ENCODE results near the gene MARK1. TPM values are rescaled to one million over a fixed set of nuclear protein-coding genes. Genes with fewer than 3 reads are reported as not detected.

The MARK1 gene
- total and polyA plus RNA-seq, 2 of the 4 experiments (the other 2 are of a cell fraction) = not detected

DNA sequence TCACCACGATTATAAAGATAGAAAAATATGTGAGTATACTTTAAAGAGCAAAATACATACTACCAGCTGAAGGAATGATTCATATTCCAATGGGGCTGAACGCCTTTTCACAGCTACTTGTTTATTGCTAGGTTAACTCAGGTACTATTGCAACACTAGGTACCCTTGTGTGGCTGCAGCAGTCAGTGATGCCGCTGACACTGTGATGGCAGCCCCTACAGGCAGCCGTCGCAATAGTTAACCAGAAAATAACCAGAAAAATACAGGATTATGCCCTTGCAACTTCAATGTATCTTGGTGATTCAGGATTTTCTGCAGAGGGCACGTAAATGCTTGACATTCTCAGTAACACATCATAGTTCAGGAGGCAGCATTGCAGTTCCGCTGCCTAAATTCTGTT, 1.6 kb upstream of the MARK1 start:
- Histone ChIP-seq H2BK5ac (ENCODE audit: low read depth, low read length, poor library complexity, severe bottlenecking) (no peak overlapping the region), H4K8ac (ENCODE audit: low read depth in 2 of 2, low read length in 2 of 2) (no peak overlapping the region), H2AK9ac (replicated peaks; ENCODE audit: low read depth, low read length, poor library complexity) (no peak overlapping the region), H4K5ac (ENCODE audit: low read depth, low read length) (no peak overlapping the region), H3K4ac (ENCODE audit: low read depth, low read length) (no peak overlapping the region), H2BK20ac (ENCODE audit: low read depth, low read length) (no peak overlapping the region), H3K56ac (ENCODE audit: extremely low read depth, insufficient read depth, low read length) (no peak overlapping the region), H3K9ac (ENCODE audit: low read depth, low read length) (no peak overlapping the region), H2BK15ac (ENCODE audit: low read depth, low read length) (no peak overlapping the region), H2AK5ac (ENCODE audit: low read depth, low read length) (no peak overlapping the region), H3K79me1 (ENCODE audit: low read depth in 1 of 2, low read length in 2 of 2) (no peaks in the 10 kb centered on the region), H3K36me3 (ENCODE audit: control insufficient read depth, insufficient read depth, low read length) (no peaks in the 10 kb centered on the region), H3K23ac (ENCODE audit: low read depth, low read length) (no peak overlapping the region), H3K27me3 (ENCODE audit: control insufficient read depth, insufficient read depth, low read length) (peaks cover 37% of the 10 kb centered on the region), H3K9me3 (ENCODE audit: control insufficient read depth, insufficient read depth, low read length) (no peaks in the 10 kb centered on the region; the same call in 1 of the 2 replicates), H3K27ac (ENCODE audit: insufficient read depth, low read length) (no peak overlapping the region), H3K4me3 (ENCODE audit: insufficient read depth, low read depth, low read length) (no peak overlapping the region), H3K4me1 (ENCODE audit: control insufficient read depth, insufficient read depth, low read length) (peaks cover 2% of the 10 kb centered on the region; the same call in 1 of the 2 replicates), H4K20me1 (ENCODE audit: insufficient read depth, low read length) (no peaks in the 10 kb centered on the region), H3K9me1 (ENCODE audit: insufficient read depth, low read length) (no peaks in the 10 kb centered on the region), H3K18ac (ENCODE audit: low read depth, low read length) (no peak overlapping the region), H4K91ac (ENCODE audit: insufficient read depth, low read depth, low read length) (no peak overlapping the region), H3K14ac (replicated peaks; ENCODE audit: low read depth, low read length) (no peak overlapping the region), H2AFZ (replicated peaks; ENCODE audit: low read length, poor library complexity) (no peak overlapping the region), H3K4me2 (ENCODE audit: low read depth, low read length) (no peak overlapping the region), H2BK120ac (ENCODE audit: low read depth, low read length) (no peak overlapping the region)
- ATAC-seq (ENCODE audit: low read depth) = no peak
- ChIA-PET CTCF (interaction anchor here (0.6 kb wide), 1 partner anchor 447 kb away, joined by 7 read pairs; no protein-coding TSS in a partner anchor), POLR2A (ENCODE audit: unreplicated experiment) (no interaction called here)
- DNase-seq = no peak
- intact Hi-C loops (cut with micrococcal nuclease) (loop anchor here (10.0 kb wide), 3 partner anchors 221 to 311 kb away; no protein-coding TSS in a partner anchor), dilution Hi-C loops (cut with HindIII; ENCODE audit: low sequenced_read_pairs, unreplicated experiment) (no loop called here), in situ Hi-C loops (cut with MboI; ENCODE audit: low sequenced_read_pairs) (no loop called here)
- BruUV-seq (replicated peaks) = no TSS peak
- WGBS, 2 experiments (ENCODE audit: extremely low coverage in 2 of 2, insufficient read length in 1 of 2) = 0% methylated on average over 3 of the region's 7 CpGs; no CpG with 5 or more reads in 1 of the 2 experiments
- TF ChIP-seq CTCF (conservative IDR thresholded peaks at IDR 0.05; ENCODE audit: low read depth, low read length) (no peak), FOS (IDR thresholded peaks at IDR 0.05; ENCODE audit: low read depth, low read length) (no peak), RFX5 (IDR thresholded peaks at IDR 0.05; ENCODE audit: low read depth, low read length) (no peak), USF2 (IDR thresholded peaks at IDR 0.05; ENCODE audit: low read depth, low read length) (no peak), SMC3 (IDR thresholded peaks at IDR 0.05; ENCODE audit: low read depth, low read length) (no peak), NFE2L2 (IDR thresholded peaks at IDR 0.05; ENCODE audit: low read depth, low read length) (no peak), ELK1 (IDR thresholded peaks at IDR 0.05; ENCODE audit: borderline replicate concordance, low read depth, low read length) (no peak), MXI1 (IDR thresholded peaks at IDR 0.05; ENCODE audit: borderline replicate concordance, low read depth, low read length) (no peak), RAD21 (IDR thresholded peaks at IDR 0.05; ENCODE audit: low read length) (no peak), MAFK (IDR thresholded peaks at IDR 0.05; ENCODE audit: low read depth, low read length) (no peak), BHLHE40 (IDR thresholded peaks at IDR 0.05; ENCODE audit: low read depth, low read length) (no peak), MAZ (IDR thresholded peaks at IDR 0.05; ENCODE audit: borderline replicate concordance, low read depth, low read length) (no peak), POLR2A (IDR thresholded peaks at IDR 0.05; ENCODE audit: low read depth, low read length) (no peak), CHD1 (IDR thresholded peaks at IDR 0.05; ENCODE audit: low read depth, low read length) (no peak), RCOR1 (IDR thresholded peaks at IDR 0.05; ENCODE audit: insufficient replicate concordance, low read length) (no peak), CEBPB (IDR thresholded peaks at IDR 0.05; ENCODE audit: low read depth, low read length) (no peak)
